GM23248 (cell line): Measurements from ENCODE around the gene SLC22A1.

ENCODE experiments used
- EZH2 ChIP-seq: fragments of 200-600 bp; sonication (generic); IDR thresholded peaks from 2 replicates; pipeline ENCODE4 v1.6.1; 2018; ENCODE audit warnings: antibody characterized with exemption, mild to moderate bottlenecking; ENCODE audit not compliant: insufficient read depth, poor library complexity, severe bottlenecking
- EZH2phosphoT487 ChIP-seq: fragments of 200-600 bp; sonication (generic); IDR thresholded peaks from 2 replicates; pipeline ENCODE4 v1.6.1; 2018; ENCODE audit warnings: antibody characterized with exemption, moderate library complexity, mild to moderate bottlenecking, low read depth; ENCODE audit not compliant: insufficient read depth

GRCh38 chr6:160115421-160115820 lies 6.2 kb upstream of the SLC22A1 start:
- TF ChIP-seq EZH2phosphoT487 (no peak), EZH2 (no peak)
